Caki2 (cell line): ENCODE data around the gene MCTP1. TPM values are rescaled to one million over a fixed set of nuclear protein-coding genes. Genes with fewer than 3 reads are reported as not detected.

Experiments used
- DNase-seq: peaks from one replicate; pipeline ENCODE4 v3.0.0-alpha.2; 2015; ENCODE audit warnings: low read depth
- in situ Hi-C: cut with HindIII; loops from 2 replicates; pipeline ENCODE4 v1.10.0; 2016; ENCODE audit warnings: low sequenced_read_pairs, low pct_unique_long_range_greater_than_20kb, mixed read lengths
- total RNA-seq: library from RNA; depleted of rRNA; stranded (reverse); fragments of >200 nt; shearing (Covaris generic); gene quantifications from 2 replicates; pipeline ENCODE4 v1.2.3, GENCODE V29; 2014; ENCODE audit warnings: low replicate concordance

Gene MCTP1
- total RNA-seq, 1 experiment from 2014 or later: 42.4 TPM

DNA sequence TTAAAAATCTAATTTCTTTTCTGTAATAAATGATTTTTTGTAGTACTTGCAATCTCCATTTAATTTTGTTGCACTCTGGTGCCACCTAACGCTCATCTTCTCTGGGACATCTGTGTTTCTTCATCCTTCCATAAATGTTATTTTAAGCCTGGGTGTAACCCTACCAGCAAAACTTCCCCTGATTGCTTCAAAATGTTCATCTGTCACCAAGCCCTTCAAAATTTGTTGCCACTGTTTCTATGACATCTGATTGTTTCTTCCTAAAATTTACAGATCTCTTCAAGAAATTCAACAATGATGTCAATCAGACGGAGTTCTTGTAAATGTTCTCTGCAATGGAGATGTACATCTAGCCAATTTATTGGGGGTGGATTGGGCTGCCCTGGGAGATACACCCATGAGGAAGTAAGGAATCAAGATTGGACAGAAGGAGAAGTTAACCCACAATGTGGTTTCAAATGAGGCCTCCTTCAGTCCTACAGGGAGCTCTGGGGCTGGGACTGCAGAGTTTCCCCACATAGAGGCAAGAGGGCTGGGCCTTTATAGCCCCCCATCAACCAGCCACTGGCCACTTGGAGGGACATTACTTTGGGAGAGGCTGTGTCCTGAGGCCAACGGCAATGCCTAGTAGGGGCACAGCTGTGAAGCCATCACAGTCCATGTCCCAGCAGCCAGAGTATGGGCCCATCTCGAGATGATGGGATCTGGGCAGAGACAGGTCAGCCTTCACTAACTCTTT is 23.3 kb downstream of the MCTP1 start:
- in situ Hi-C loops: no loop called here
- DNase-seq: no peak

DNA sequence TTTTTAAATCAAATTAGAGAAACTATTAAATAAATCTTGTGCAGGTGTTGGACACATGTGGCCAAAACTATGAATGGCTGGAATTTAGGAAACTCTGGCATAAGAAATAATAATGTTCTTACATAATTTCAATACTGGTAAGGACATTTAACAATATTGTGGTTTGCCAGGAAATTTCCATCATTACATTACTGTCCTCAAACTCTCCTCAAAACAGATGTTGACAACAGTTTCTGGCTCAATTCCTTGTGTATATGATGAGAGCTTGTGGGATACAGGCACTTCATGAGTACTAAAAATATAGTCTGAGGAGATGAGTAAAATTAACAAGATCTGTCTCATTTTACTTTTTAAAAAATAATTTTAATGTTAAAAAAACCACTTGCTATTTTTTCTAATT is 27.9 kb downstream of the MCTP1 start:
- no peak for DNase-seq
- in situ Hi-C loops: no loop called here

DNA sequence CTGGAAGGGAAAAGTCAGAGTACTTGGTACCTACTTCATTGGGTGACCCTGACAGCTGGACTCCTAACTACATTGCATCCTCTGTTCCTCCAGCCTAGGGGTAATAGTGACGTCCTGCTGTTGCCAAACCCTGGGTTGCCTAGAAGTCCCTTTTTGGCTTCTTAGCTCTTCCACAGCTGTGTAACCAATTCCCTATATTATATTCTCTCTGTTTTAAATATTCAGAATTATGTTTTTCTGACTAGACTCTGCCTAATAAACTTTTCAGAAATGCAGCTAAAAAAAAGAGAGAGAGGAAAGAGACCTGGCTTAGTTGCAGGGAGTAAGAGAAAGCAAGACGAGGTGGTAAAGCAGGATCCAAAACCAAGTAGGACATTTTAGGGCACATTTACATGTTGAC is 28.4 kb downstream of the MCTP1 start:
- DNase-seq: no peak
- in situ Hi-C loops: no loop called here

DNA sequence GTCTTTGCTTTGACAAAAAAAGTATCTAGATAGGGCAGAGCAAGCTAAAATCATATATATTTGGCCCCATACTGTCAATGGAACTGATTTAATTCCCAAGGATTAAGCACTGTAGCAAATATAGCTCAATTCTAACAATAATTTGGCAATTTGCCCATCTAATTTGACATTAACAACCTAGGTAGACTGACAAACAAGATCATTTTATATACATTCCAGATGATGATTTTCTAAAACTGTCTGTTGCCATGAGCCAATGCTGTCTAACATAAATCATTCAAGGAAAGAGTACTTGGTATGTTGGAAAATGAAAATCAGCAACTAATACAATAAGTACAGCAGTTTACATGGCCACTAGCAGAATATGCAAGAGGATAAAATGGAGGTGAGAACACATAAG is 32.1 kb downstream of the MCTP1 start:
- in situ Hi-C loops: no loop called here
- DNase-seq: no peak

DNA sequence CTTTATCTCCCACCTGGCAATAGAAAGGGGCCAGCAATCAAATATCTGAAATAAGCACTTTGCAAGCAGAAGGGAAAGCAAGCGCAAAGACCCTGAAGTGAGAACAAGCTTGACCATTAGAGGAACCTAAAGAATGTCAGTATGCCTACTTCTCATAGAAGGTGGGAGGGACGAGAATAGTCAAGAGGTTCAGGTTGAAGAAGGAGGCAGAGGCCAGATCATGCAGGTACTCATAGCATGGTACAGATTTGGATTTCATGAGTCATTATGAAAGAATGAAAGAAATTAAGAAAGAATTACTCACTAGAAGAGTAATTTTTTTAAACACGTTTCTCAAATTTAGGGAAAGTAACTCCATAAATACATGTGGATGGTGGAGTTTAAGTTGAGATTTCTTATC is 33.7 kb downstream of the MCTP1 start:
- no peak for DNase-seq
- in situ Hi-C loops: no loop called here

DNA sequence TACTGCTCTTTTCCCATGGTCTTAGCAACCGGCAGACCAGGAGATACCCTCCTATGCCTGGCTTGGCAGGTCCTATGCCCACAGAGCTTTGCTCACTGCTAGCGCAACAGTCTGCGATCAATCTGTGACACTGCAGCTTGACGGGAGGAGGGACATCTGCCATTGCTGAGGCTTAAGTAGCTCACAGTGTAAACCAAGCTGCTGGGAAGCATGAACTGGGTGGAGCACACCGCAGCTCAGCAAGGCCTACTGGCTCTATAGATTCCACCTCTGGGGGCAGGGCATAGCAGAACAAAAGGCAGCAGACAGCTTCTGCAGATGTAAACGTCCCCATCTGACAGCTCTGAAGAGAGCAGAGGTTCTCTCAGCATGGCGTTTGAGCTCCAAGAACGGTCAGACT is 40.4 kb downstream of the MCTP1 start:
- in situ Hi-C loops: no loop called here
- DNase-seq: no peak

DNA sequence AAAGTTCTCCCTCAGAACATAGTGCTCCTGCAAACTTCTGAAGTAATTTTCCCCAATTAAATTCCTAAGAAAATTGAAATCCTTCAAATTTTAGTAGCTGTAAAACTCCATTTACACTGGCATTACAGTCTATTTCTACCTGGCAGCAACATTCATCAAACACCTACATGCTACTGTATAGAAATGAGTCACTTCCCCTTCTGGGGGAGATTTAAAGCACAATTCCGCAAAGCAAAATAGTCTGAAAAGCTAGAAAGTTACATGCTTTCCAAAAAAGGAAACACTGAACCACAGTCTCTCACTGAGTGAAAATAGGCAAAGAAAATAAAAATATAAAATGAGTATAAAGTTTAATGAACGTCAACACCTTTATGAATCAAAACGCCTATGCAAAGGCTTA is 43.3 kb downstream of the MCTP1 start:
- in situ Hi-C loops: no loop called here
- no peak for DNase-seq

DNA sequence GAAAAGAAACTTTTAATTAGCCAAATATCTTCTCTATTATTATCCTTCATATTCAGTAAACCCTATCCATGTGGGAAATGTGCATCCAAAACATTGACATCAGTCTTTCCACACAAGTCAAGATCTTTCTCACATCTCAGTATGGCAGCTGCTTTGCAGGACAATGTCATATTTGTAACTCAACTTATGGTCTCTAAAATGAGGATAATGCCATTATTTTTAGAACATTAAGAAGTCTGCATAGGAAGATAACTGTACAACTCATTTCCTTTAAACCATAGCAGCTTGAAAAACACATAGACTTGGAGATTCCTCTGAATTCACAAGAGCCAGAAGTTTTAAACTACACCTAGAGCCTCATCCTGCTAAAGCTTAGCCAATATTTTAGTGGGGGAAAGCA is 43.7 kb downstream of the MCTP1 start:
- in situ Hi-C loops: no loop called here

DNA sequence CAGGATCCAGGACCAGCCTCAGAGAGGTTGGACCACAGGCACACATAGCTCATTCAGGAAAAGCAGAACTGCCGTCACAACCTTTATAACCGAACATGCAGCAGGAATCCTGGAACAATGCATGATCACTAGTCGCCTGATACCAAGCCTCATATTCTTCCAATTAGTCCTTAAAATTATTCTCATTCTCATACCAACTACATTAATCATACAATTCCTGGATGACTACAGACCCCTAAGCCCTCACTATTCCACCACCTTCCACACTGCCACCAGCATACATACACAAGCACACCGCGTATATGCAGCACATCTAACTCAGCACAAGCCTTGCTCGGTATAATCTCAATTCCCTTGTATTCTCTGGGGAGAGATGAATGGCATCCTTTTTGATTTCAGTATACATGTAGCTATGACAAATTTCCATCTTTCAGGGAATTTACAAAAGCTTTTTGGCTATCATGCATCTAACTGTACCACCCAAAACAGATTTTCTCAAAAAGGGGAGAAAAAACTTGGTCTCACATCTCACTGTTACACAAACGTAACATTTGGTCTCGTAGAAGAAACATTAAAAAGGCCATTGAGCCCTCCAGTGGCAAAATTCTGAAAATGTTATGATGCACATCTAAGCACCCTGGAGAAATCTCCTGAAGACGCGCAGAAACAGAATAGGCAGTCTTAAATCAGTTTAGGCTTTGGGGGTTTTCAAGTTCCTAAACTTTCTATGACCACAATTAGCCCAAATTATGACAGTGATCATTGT is 46.2 kb downstream of the MCTP1 start:
- DNase-seq: peak; percentile 9
- in situ Hi-C loops: no loop called here

More for the DNA sequence above, 43.7 kb downstream of the MCTP1 start:
- DNase-seq: no peak

DNA sequence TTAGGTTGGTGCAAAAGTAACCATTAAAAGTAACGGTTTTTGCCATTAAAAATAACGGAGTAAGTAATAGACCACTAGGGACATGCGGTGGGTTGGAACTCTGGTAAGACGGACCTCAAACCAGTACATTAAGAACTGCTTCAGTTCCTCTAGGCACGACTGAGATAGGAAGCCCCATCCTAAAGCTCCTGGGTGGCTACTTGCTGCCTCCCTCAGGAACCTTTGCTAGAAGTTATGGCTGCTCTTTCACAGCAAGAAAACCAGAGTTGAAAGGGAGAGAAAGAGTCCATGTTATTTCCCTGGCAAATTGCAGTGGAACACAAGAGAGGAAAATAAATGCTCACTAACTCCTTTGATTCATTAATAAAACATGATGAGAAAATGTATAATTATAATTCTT is 47.6 kb downstream of the MCTP1 start:
- in situ Hi-C loops: no loop called here
- DNase-seq: no peak

DNA sequence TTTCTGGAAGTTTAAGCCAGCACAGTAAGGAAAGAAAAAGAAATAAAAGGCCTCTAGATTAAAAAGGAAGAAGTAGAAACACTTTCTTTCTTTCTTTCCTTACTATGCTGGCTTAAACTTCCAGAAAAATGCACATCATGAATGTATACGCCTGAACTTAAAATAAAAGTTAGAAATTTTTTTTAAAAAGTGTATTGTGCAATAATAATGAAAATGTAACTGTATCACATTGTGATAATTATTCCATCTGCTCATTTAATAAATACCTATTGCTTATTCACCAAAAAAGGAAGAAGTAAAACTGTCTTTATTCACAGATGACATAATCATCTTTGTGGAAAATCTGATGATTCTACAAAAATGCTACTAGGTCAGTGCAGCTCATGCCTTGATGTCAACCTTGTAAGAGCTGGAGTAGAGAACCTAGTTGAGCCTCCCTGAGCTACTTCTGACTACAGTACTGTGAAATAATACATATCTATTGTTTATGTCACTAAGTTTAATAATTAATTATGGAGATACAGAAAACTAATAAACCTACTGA is 49.4 kb downstream of the MCTP1 start:
- in situ Hi-C loops: no loop called here
- no peak for DNase-seq

DNA sequence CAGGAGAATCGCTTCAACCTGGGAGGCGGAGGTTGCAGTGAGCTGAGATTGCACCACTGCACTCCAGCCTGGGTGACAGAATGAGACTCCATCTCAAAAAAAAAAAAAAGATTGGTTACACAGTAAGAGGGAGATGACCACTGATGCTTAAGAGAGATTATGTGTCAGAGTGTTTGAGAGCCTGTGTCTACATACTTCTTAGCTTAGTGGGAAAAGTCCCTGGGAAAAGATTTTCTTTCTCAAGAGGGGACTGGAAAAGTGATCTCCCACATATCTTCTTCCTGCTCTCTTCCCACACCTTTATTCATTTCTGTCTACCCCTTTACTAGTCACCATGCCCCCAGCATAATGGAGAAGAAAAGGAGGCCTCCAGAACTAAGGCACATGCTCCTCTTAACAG is 55.2 kb downstream of the MCTP1 start:
- DNase-seq: no peak
- in situ Hi-C loops: no loop called here

DNA sequence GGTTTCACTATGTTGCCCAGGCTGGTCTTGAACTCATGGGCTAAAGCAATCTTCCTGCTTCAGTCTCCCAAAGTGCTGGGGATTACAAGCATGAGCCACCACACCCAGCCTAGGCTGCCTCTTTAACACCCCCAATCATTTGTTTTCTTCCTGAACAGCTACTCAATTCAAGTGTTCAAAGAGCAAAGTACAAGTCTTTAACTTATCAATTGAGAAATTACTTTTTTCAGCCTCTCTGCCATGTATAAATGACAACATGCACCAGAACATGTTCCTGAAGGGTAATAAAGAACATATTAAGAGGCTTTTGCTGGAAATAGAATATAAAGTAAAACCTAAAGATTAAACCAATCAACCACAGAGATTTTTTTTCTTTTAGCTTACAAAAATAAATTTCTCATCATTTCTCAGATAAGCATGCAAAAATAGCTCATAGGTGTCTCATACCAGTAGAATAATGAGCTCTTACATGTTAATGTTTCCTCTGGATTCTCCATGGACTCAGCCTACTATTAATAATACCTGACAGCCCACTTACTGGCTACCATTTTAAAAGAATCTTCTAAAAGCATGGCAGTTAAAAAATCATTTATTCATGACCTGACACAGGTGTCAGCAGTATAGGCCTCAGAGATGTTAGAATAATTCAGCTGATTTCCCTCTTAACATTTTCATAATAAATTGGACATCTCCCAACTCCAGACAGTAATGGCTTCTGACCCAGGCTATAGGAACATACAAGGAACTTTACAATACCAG is 60.0 kb downstream of the MCTP1 start:
- DNase-seq: no peak
- in situ Hi-C loops: no loop called here

DNA sequence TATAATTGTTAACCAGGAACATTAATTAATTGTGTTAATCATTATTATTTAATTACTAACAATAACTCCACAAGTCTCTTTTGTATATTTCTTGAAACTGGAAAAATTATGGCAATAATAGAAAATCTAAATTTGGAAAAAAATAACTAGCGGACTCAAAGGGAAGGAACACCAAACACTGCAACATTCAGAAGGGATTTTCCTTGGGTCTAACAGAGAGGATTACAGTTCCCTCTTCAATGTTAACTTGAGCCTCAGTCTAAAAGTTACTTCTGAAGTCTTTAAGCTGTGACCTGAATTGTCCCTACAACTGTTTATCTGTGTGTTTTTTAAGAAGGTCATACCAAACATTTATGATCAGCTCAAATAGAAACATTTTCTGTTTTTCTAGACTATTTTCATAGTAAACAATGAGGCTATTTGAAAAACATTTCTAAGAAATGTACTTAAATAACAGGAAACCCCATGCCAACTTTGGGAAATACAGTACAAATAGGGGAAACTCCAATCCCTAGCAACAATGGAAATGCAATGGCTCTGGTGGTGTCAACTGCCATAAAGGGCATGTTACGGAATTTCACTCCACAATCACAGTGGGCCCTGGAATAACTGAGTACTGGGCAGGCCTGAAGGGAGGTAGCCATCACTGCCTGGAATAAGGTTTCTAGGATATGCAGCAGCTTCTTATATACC is 61.2 kb downstream of the MCTP1 start:
- in situ Hi-C loops: no loop called here
- DNase-seq: no peak

DNA sequence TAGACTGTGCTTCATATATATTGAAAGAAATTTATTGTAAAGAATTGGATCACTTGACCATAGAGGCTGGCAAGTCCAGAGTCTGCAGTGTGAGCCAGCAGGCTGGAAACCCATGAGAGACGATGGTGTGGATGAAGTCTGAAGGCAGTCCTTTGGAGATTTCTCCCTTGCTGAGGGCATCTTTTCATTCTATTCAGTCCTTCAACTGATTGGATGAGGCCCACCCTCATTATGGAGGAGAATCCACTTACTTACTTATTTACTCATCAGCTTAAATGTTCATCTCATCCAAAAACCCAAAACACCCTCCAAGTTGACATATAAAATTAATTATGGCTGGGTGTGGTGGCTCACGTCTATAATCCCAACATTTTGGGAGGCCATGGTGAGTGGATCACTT is 62.1 kb downstream of the MCTP1 start:
- in situ Hi-C loops: no loop called here
- no peak for DNase-seq

DNA sequence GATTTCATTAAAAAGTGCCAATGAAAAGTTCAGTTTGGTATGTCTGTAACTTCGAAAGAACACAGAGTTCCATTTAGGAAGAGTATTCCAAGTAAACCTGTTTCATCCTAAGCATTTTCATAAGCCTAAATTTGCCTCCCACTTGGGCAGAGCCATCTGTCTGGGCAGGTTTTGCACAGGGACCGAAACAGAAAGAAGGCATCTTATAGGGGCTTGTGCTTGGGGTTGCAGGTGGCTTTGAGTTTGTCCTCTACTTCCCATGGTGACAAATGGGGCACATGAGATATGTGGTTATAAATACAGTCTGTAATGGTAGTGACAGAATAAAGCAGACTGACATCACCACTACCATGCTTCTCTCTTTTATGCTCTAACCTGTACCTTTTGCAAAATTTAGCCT is 63.7 kb downstream of the MCTP1 start:
- in situ Hi-C loops: no loop called here
- no peak for DNase-seq

DNA sequence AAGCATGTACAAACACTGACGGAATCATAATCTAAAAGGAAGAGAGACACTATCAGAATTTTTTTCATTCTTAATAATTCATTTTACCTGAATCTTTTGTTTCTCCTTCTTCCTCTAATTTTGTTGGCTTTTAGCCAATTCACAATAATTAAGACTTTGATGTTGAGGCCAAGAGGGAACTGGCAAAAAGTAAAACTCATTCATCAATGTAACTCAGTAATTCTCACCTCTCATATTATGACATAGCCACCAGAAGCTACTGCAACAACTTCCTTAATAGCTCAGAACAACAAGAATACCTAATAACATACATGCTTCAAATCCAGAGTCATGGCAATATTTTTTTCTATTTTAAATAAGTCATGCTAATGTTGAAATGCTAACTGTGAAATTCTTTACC is 64.5 kb downstream of the MCTP1 start:
- no peak for DNase-seq
- in situ Hi-C loops: no loop called here

DNA sequence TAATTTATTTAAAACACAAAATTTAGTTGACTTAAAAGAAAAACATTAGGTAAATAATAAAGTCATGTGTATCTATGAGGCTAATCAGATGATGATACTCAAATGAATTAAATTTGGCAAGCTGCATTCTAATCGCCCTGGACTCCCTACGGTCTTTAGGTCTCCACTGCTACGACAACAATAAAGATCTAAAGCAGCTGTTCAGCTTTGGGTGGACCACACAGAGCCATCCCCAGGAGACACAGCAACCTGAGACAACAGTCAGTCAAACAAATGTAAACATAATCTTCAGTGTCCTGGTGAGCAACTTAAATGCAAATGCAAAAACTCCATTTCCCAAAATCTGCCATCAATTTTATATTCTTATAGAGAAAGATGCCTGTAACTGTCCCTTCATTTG is 65.5 kb downstream of the MCTP1 start:
- in situ Hi-C loops: no loop called here
- DNase-seq: no peak
